HG02970 (cell line): ENCODE data around the gene CEP164.
"Not testable (repeated sequence)": the region's sequence is repeated elsewhere in the genome, so short reads cannot be mapped to it uniquely, and the experiment has no call there.

ENCODE experiments used
- ATAC-seq: cut with Tn5 transposase; IDR thresholded peaks from one replicate; pipeline ENCODE4 v1.9.1; 2021; ENCODE audit warnings: mild to moderate bottlenecking, moderate library complexity, moderate number of reproducible peaks; ENCODE audit not compliant: unreplicated experiment, low FRiP score

The CEP164 gene

GRCh38 chr11:117437041-117437790, 109.6 kb downstream of the CEP164 start:
- ATAC-seq: no peak

GRCh38 chr11:117437791-117438130, 110.1 kb downstream of the CEP164 start:
- ATAC-seq: no peak

GRCh38 chr11:117438371-117439000, 110.8 kb downstream of the CEP164 start:
- no peak for ATAC-seq

GRCh38 chr11:117439256-117439655, 111.6 kb downstream of the CEP164 start:
- ATAC-seq: no peak

- ATAC-seq: no peak
Observed at GRCh38 chr11:117440258-117440657, 112.6 kb downstream of the CEP164 start.

GRCh38 chr11:117441146-117441975, 113.7 kb downstream of the CEP164 start:
- ATAC-seq: no peak

GRCh38 chr11:117442049-117442868, 114.6 kb downstream of the CEP164 start:
- ATAC-seq: no peak

- no peak for ATAC-seq
Observed at GRCh38 chr11:117442869-117443239, 115.2 kb downstream of the CEP164 start.

GRCh38 chr11:117443266-117444186, 115.9 kb downstream of the CEP164 start:
- ATAC-seq: no peak

GRCh38 chr11:117444256-117444655, 116.6 kb downstream of the CEP164 start:
- ATAC-seq: no peak

GRCh38 chr11:117444711-117445658, 117.3 kb downstream of the CEP164 start:
- no peak for ATAC-seq

- no peak for ATAC-seq
Observed at GRCh38 chr11:117449111-117449693, 121.5 kb downstream of the CEP164 start.

- ATAC-seq: no peak
Observed at GRCh38 chr11:117453886-117454563, 126.4 kb downstream of the CEP164 start.

GRCh38 chr11:117454564-117454917, 126.9 kb downstream of the CEP164 start:
- ATAC-seq: no peak

GRCh38 chr11:117456027-117456720, 128.5 kb downstream of the CEP164 start:
- ATAC-seq: no peak

- ATAC-seq: not testable (repeated sequence)
Observed at GRCh38 chr11:117456721-117457029, 129.0 kb downstream of the CEP164 start.
